Cardiac muscle cell (in vitro differentiated cells and primary cell): ENCODE results near the gene ZNF583. TPM values are rescaled to one million over a fixed set of nuclear protein-coding genes. Genes with fewer than 3 reads are reported as not detected.

Source experiments
- DNase-seq, 2 donors: peaks; one replicate each; pipeline versions ENCODE4 v3.0.0 to v3.0.0-alpha.2; 2010 to 2017; ENCODE audit warnings: low read depth in 1 of 2, low spot score in 1 of 2
- H3K27ac ChIP-seq: fragments of 200-600 bp; sonication (generic); 2 replicates; pipeline ENCODE4 v1.5.1; 2016
- H3K27me3 ChIP-seq: fragments of 200-600 bp; sonication (generic); 2 replicates; pipeline ENCODE4 v1.6.0; 2016; ENCODE audit warnings: control low read depth
- H3K36me3 ChIP-seq: fragments of 200-600 bp; sonication (generic); 2 replicates; pipeline ENCODE4 v1.5.1; 2016; ENCODE audit warnings: control low read depth
- H3K4me1 ChIP-seq: fragments of 200-600 bp; sonication (generic); 2 replicates; pipeline ENCODE4 v1.8.1; 2017; ENCODE audit warnings: low read depth, mild to moderate bottlenecking, mixed run types
- H3K4me3 ChIP-seq: fragments of 200-600 bp; sonication (generic); 2 replicates; pipeline ENCODE4 v1.5.1; 2016; ENCODE audit warnings: mild to moderate bottlenecking
- H3K9me3 ChIP-seq: fragments of 200-600 bp; sonication (generic); 2 replicates; pipeline ENCODE4 v1.5.1; 2017; ENCODE audit warnings: low read depth, mild to moderate bottlenecking, control low read depth
- polyA plus RNA-seq: library from polyadenylated mRNA; unstranded; fragments of >200 nt; fragmentation: Nextera tagmentation; extraction: Ambion mirVana; gene quantifications from 2 replicates; pipeline ENCODE4 v1.2.1, GENCODE V29; 2016
- total RNA-seq: library from RNA; depleted of rRNA; stranded (reverse); fragments of >200 nt; gene quantifications from 2 replicates; pipeline ENCODE4 v1.2.3, GENCODE V29; 2016
- TF ChIP-seq, protein P1 (sequence below): IDR thresholded peaks from 2 replicates; pipeline ENCODE4 v1.5.1; 2012; ENCODE audit warnings: low read depth, mild to moderate bottlenecking, low read length

The ZNF583 gene
- total and polyA plus RNA-seq, 2 experiments from 2014 or later, result 7.4 to 26.7 TPM

DNA sequence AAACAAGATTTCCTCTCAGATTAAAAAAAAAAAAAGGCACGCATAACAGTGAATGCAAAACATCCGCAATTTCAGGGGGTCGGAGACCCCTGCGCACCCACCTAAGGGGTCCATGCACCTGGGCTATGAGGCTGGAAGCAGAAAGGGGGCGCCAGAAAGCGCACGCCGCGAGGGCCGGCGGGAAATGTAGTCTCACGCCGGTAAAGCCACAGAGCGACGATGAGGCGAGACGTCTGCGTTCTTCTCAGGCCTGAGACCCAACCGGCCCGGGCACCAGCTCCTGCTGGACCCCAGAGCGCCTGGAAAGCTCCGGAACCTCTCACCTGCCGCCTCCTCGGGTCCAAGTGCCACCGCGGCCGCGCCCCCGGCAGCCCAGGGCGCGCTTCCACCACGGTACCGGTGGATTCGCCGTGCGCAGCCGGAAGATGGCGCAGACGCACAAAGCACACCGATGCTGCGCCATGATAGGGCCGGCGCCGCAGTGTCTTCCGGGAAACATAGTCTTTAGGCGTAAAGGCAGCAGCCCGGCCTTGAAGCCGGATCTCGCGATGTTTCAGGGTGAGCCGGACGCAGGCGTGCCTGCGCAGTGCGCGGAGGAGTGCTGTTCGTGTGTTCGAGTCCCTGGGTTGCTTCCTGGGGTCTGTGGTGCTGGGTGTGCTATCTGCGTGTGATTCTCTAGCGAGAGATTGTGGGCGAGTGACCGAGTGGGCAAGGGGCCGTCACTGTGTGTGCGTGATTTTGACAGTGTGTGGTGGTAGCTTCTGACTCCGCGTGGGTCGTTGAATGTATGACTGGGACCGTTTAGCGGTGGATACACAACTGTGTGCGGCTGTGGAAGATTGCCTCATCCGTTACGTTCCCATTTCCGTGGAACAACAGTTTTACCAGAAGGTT is 10.8 kb upstream of the ZNF583 start, which contains the start of gene ZNF582:
Gene ZNF582, minus strand, starts transcription at position 416 of the 894 bp plus-strand sequence. CDS start 1,782 bp downstream, outside the sequence.
- peak; percentile 98 for DNase-seq
- Histone ChIP-seq H3K4me3 (peak within 1 kb of the TSS; percentile 66), H3K27me3 (no peaks in the 10 kb centered on the region), H3K27ac (peak within 1 kb of the TSS; percentile 96), H3K4me1 (peaks cover 6% of the 10 kb centered on the region), H3K9me3 (no peaks in the 10 kb centered on the region), H3K36me3 (peaks cover 9% of the 10 kb centered on the region)
- TF ChIP-seq, protein P1, sequence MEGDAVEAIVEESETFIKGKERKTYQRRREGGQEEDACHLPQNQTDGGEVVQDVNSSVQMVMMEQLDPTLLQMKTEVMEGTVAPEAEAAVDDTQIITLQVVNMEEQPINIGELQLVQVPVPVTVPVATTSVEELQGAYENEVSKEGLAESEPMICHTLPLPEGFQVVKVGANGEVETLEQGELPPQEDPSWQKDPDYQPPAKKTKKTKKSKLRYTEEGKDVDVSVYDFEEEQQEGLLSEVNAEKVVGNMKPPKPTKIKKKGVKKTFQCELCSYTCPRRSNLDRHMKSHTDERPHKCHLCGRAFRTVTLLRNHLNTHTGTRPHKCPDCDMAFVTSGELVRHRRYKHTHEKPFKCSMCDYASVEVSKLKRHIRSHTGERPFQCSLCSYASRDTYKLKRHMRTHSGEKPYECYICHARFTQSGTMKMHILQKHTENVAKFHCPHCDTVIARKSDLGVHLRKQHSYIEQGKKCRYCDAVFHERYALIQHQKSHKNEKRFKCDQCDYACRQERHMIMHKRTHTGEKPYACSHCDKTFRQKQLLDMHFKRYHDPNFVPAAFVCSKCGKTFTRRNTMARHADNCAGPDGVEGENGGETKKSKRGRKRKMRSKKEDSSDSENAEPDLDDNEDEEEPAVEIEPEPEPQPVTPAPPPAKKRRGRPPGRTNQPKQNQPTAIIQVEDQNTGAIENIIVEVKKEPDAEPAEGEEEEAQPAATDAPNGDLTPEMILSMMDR, result peak; percentile 81

GRCh38 chr19:56398809-56399208 is 5.3 kb upstream of the ZNF583 start:
- Histone ChIP-seq H3K4me1 (no peaks in the 10 kb centered on the region), H3K27me3 (no peaks in the 10 kb centered on the region), H3K27ac (no peak overlapping the region), H3K9me3 (no peaks in the 10 kb centered on the region), H3K36me3 (peaks cover 6% of the 10 kb centered on the region), H3K4me3 (no peak overlapping the region)
- TF ChIP-seq, protein P1, result no peak
- DNase-seq, result no peak

DNA sequence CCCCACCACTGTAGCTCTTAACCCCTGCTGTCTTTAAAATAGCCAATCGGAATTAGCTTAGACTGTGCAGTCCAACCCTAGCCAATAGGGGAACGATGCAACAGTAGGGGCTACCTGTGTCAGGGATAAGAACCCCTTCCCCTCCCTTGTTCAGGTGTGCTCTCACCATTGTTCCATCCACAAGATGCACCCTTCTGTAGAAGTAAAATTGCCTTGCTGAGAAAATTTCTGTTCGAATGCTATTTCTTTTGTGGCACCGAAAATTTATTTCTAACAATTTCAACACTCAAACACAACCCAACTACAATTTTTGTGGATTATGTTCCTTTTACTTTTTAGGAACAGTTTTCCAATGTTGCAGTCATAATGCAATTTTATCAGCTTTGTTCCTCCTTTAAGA is 3.6 kb upstream of the ZNF583 start:
- DNase-seq, result no peak
- no peaks in the 10 kb centered on the region for H3K27me3 ChIP-seq
- H3K4me1 ChIP-seq, result peaks cover 3% of the 10 kb centered on the region
- H3K4me3 ChIP-seq, result no peak overlapping the region
- no peak overlapping the region for H3K27ac ChIP-seq
- TF ChIP-seq, protein P1, result no peak
- H3K36me3 ChIP-seq, result peaks cover 6% of the 10 kb centered on the region
- no peaks in the 10 kb centered on the region for H3K9me3 ChIP-seq

DNA sequence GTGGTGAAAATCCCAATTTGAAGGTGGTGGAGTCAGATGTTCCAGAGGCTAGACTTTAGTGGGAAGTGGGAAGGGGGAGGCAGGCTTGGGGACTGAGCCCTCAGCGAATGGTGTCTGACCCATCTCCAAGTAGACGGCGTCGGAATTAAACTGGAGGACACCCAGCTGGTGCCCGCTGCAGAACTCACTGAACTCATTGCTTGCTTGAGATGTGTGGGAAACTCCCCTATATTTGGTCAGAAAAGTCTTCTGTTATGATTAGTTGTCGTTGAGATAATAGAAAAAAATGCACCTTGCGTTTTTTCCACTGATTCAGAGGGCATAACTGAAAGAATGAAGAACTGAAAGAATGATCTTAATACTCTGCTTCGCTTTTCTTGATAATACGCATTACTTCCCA is 871 bp upstream of the ZNF583 start:
- no peaks in the 10 kb centered on the region for H3K9me3 ChIP-seq
- H3K4me3 ChIP-seq, result peak overlapping the region; percentile 72
- peaks cover 9% of the 10 kb centered on the region for H3K36me3 ChIP-seq
- TF ChIP-seq, protein P1, result no peak
- peak; percentile 1 to 9 for DNase-seq
- peaks cover 3% of the 10 kb centered on the region for H3K4me1 ChIP-seq
- H3K27ac ChIP-seq, result peak overlapping the region; percentile 94
- H3K27me3 ChIP-seq, result no peaks in the 10 kb centered on the region

DNA sequence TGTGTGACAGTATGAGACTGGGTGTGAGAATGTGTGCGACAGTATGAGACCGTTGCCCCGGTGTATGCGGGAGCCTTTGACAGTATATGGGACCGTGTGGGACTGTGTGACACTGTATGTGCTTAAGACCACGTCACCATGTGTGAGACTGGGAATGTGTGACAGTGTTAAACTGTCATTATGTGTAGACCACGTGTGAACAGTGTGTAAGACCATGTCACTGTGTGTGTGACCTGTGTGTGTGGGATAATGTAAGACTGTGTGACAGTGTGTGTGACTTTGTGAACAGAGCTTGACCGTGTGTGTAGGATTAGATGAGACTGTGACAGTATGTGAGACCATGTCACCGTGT is 549 bp downstream of the ZNF583 start:
- H3K27ac ChIP-seq, result no peak overlapping the region
- no peak for DNase-seq
- H3K27me3 ChIP-seq, result no peaks in the 10 kb centered on the region
- TF ChIP-seq, protein P1, result no peak
- H3K4me1 ChIP-seq, result peaks cover 3% of the 10 kb centered on the region
- H3K36me3 ChIP-seq, result peaks cover 15% of the 10 kb centered on the region
- H3K4me3 ChIP-seq, result peak overlapping the region; percentile 72
- H3K9me3 ChIP-seq, result no peaks in the 10 kb centered on the region
